Cardiac fibroblast (primary cell): ENCODE data around the gene DUSP8.

Experiments used
- DNase-seq, 2 donors: peaks; one replicate each; pipeline versions ENCODE4 v3.0.0 to v3.0.0-alpha.2; 2010; ENCODE audit warnings: low read depth in 2 of 2
- H3K4me3 ChIP-seq, 2 donors: replicated peaks in 1 of 2; 1 replicate in 1 of 2; 2 replicates in 1 of 2; pipeline ENCODE4 v1.5.1; 2011; ENCODE audit warnings: low read depth in 2 of 2, low read length in 2 of 2, mild to moderate bottlenecking in 2 of 2, moderate library complexity in 1 of 2
- CTCF ChIP-seq: IDR thresholded peaks from one replicate; pipeline ENCODE4 v1.5.1; 2011; ENCODE audit warnings: low read depth, mild to moderate bottlenecking, low read length, inconsistent platforms

Gene DUSP8

DNA sequence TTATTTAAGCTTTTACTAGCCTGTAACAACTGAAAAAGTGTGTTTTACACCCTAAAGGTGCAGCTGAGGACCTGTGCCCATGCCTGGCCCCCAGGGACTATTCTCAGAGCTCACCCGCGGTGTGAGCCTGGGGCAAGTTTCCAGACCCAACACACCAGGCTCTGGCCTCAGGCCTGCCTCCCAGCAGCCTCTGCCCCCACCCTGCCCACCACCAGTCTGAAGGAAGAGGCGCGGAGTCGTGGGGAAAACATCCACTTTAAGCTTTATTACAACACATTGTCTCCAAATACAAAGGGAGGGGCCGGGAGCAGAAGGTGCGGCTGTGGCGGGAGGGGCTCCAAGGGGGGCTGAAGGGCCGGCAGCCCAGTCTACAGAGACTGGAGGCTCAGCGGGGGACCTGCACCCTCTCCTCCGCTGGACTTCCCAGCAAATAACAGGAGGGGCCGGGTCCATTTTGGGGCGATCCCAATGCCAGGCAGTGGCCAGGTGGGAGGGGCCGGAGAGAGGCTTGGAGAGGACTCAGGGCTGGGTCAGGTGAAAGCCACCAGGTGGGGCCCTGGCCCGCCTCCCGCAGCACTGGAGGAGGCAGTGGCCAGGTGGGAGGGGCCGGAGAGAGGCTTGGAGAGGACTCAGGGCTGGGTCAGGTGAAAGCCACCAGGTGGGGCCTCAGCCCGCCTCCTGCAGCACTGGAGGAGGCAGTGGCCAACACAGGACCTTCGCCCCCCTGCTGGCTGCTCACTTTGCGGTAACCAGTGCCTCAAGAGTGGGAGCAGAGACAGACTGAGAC is 18.1 kb downstream of the DUSP8 start:
- DNase-seq, result no peak
- no peak overlapping the region for H3K4me3 ChIP-seq

DNA sequence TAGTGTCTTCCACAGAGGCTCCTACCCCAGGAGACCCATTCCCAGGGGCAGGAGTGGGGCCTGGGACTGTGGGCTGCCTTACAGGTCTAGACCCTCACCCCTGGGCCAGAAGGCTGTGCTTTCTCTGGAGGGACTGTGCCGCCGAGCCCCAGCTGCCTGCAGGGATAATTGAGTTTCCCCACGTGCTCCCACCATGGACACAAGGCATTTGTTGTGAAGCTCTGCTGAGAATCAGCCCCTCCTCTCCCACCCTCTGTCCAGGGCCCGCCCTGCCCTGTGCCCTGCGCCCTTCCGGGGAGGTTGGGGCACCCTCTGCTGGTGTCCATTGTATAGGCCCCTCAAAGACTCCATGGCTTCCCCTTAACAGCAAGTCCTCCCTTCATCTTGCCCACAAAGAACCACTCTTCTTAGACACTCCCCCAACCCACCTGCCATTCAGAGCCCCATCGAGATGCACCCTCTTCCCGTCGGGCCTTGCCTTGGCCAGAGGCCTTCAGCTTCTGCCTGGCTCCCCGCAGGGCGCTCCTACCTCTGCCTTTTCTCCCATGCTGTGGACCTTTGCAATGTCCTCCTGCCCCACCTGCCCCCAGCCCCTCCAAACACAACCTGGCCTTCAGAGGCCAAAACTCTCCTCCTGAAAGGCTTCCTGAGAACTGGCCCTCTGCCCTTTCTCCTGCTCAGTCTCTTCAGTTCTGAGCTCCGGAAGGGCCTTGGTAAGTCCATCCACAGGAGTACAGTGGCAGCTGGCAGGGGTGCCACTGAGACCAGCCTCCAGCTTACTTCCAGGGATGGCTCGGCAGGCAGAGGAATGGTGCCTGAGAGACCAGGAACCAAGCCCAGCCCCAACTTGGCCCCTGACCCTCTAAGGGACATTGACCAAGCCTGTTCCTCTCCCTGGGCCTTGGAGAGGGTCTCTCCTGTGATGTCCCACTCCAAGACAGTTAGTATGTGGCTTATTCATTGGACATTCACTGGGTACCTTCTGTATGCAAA is 22.4 kb downstream of the DUSP8 start:
- DNase-seq, result no peak
- no peak overlapping the region for H3K4me3 ChIP-seq
- no peak for TF ChIP-seq CTCF

More for the DNA sequence above, 18.1 kb downstream of the DUSP8 start:
- TF ChIP-seq CTCF, result no peak

- no peak overlapping the region for H3K4me3 ChIP-seq
- DNase-seq, result peak; percentile 33 to 60
- TF ChIP-seq CTCF, result no peak
Measured at GRCh38 chr11:1548221-1549070, 23.6 kb downstream of the DUSP8 start.

DNA sequence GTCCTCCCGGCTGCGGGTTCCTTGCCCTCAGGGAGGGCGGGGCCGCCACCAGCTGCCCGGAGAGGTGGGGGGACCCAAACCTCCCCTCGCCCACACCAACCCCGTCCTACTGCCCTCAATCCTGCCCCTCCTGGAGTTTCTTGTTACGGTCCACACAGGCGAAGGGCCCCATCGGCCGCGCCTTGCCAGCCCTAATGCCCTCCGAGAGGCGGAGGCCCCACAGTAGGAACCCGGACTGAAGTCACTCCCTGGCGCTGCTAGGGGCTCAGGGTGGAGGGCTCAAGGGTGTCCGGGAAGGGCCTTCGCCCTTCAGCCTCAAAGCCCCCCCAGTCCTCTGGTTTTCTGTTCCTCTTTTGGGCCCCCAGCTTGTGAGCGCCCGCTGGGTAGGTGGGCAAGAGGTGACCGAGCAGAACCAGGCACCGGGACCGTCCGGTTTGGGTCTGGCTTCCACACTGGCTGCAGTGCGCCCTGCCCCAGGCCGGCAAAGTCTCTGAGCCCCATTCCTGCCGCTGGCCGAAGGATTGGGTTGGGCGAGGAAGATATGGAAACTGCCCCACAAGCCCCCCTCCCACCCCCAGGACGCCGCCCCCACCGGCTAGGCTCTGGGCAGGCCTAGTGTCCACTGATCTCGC is 24.5 kb downstream of the DUSP8 start:
- TF ChIP-seq CTCF, result no peak
- no peak overlapping the region for H3K4me3 ChIP-seq
- no peak for DNase-seq

- H3K4me3 ChIP-seq, result no peak overlapping the region
- peak; percentile 10 to 25 for DNase-seq
- TF ChIP-seq CTCF, result peak; percentile 24
Measured at GRCh38 chr11:1546536-1547466, 25.3 kb downstream of the DUSP8 start.
